Astrocyte of the hippocampus (primary cell): ENCODE measurements around the gene BMP10.

Source experiments
- DNase-seq: peaks from one replicate; pipeline ENCODE4 v3.0.0; 2011; ENCODE audit warnings: low read depth, low spot score

BMP10 gene

GRCh38 chr2:68850524-68850923 is 20.7 kb downstream of the BMP10 start:
- no peak for DNase-seq

GRCh38 chr2:68849579-68850030 is 21.6 kb downstream of the BMP10 start:
- DNase-seq: peak; percentile 12

- DNase-seq: no peak
Observed at GRCh38 chr2:68847751-68848150, 23.4 kb downstream of the BMP10 start.

GRCh38 chr2:68846091-68846490 is 25.1 kb downstream of the BMP10 start:
- no peak for DNase-seq

GRCh38 chr2:68845043-68845442 is 26.2 kb downstream of the BMP10 start:
- no peak for DNase-seq

- no peak for DNase-seq
Observed at GRCh38 chr2:68839260-68839833, 31.9 kb downstream of the BMP10 start.

- DNase-seq: no peak
Observed at GRCh38 chr2:68838641-68839040, 32.6 kb downstream of the BMP10 start.

- peak; percentile 75 for DNase-seq
Observed at GRCh38 chr2:68837861-68838341, 33.3 kb downstream of the BMP10 start.

GRCh38 chr2:68837164-68837860 is 33.9 kb downstream of the BMP10 start:
- DNase-seq: peak; percentile 32

- DNase-seq: no peak
Observed at GRCh38 chr2:68835621-68836020, 35.6 kb downstream of the BMP10 start.

GRCh38 chr2:68834737-68835376 is 36.3 kb downstream of the BMP10 start:
- DNase-seq: no peak

GRCh38 chr2:68833162-68833561 is 38.0 kb downstream of the BMP10 start:
- no peak for DNase-seq

GRCh38 chr2:68832233-68832869 is 38.8 kb downstream of the BMP10 start:
- no peak for DNase-seq

- peak; percentile 58 for DNase-seq
Observed at GRCh38 chr2:68831686-68832232, 39.4 kb downstream of the BMP10 start.

GRCh38 chr2:68829749-68830148 is 41.4 kb downstream of the BMP10 start:
- DNase-seq: no peak

GRCh38 chr2:68828887-68829708 is 42.1 kb downstream of the BMP10 start:
- DNase-seq: peak; percentile 95

GRCh38 chr2:68827666-68828065 is 43.5 kb downstream of the BMP10 start:
- no peak for DNase-seq

- DNase-seq: no peak
Observed at GRCh38 chr2:68825866-68826265, 45.3 kb downstream of the BMP10 start.

GRCh38 chr2:68824831-68825230 is 46.4 kb downstream of the BMP10 start:
- peak; percentile 86 for DNase-seq

GRCh38 chr2:68822207-68822872 is 48.9 kb downstream of the BMP10 start:
- no peak for DNase-seq

GRCh38 chr2:68819556-68819955 is 51.6 kb downstream of the BMP10 start:
- DNase-seq: no peak
